GM12878 (cell line): Measurements from ENCODE around the gene KIF2C. TPM values are rescaled to one million over a fixed set of nuclear protein-coding genes. Genes with fewer than 3 reads are reported as not detected.

Source experiments
- ATAC-seq: fragments of 200-7000 bp; cut with Tn5 transposase; 3 replicates; pipeline ENCODE4 v1.9.1; 2020; ENCODE audit warnings: mild to moderate bottlenecking, moderate library complexity
- BruUV-seq: library from RNA; stranded (reverse); fragments of 400-500 nt; replicated peaks from 2 replicates; lab custom pipeline; 2021; lab: Mats Ljungman, UMichigan
- CTCF ChIA-PET: fragments of 300-600 bp; sonication (Branson Sonifier 250); formaldehyde crosslinking; extraction: SDS; loops from one replicate; lab custom pipeline; 2021; ENCODE audit warnings: inconsistent platforms; lab: Yijun Ruan, JAX
- POLR2A ChIA-PET: fragments of 350-600 bp; formaldehyde crosslinking; extraction: SDS; loops from one replicate; lab custom pipeline; 2021; ENCODE audit warnings: inconsistent platforms; lab: Charles Lee
- RAD21 ChIA-PET: fragments of 300-600 bp; sonication (Branson Sonifier 250); formaldehyde crosslinking; loops from one replicate; lab custom pipeline; 2023; ENCODE audit warnings: antibody characterized with exemption; ENCODE audit not compliant: unreplicated experiment; lab: Charles Lee
- SMC1A ChIA-PET: fragments of 300-600 bp; sonication (Branson Sonifier 250); formaldehyde crosslinking; loops from one replicate; lab custom pipeline; 2023; ENCODE audit not compliant: unreplicated experiment, uncharacterized antibody; lab: Charles Lee
- DNase-seq: peaks from one replicate; pipeline ENCODE4 v3.0.0-alpha.2; 2011; ENCODE audit warnings: low read depth, low spot score
- FAIRE-seq: peaks from 3 replicates; lab custom pipeline; 2011; peaks lifted over from hg19 to GRCh38; lab: Jason Lieb, UNC
- H2AFZ ChIP-seq: 2 replicates; pipeline ENCODE4 v1.6.0; 2011; ENCODE audit warnings: low read depth, low read length, control low read depth; ENCODE audit not compliant: control insufficient read depth
- H3K27ac ChIP-seq: 2 replicates; pipeline ENCODE4 v1.5.1; 2011; ENCODE audit warnings: control low read depth; ENCODE audit not compliant: control insufficient read depth, insufficient read depth
- H3K27me3 ChIP-seq, 2 experiments: replicated peaks in 1 of 2; 2 replicates each; pipeline versions ENCODE4 v1.6.0 to v1.6.1; 2011; ENCODE audit warnings: low read length in 1 of 2; ENCODE audit not compliant: control insufficient read depth in 2 of 2, insufficient read depth in 2 of 2
- H3K36me3 ChIP-seq, 2 experiments: 2 replicates each; pipeline ENCODE4 v1.5.1; 2011; ENCODE audit warnings: low read length in 1 of 2; ENCODE audit not compliant: control insufficient read depth in 2 of 2, insufficient read depth in 2 of 2
- H3K4me1 ChIP-seq: 2 replicates; pipeline ENCODE4 v1.6.1; 2011; ENCODE audit warnings: mild to moderate bottlenecking, low read length, moderate library complexity, mixed read lengths; ENCODE audit not compliant: control insufficient read depth, insufficient read depth
- H3K4me2 ChIP-seq: 2 replicates; pipeline ENCODE4 v1.6.0; 2011; ENCODE audit warnings: control low read depth; ENCODE audit not compliant: control insufficient read depth, insufficient read depth
- H3K4me3 ChIP-seq: fragments of 200-600 bp; sonication (generic); 2 replicates; pipeline ENCODE4 v1.5.1; 2016
- H3K79me2 ChIP-seq: 2 replicates; pipeline ENCODE4 v1.6.0; 2011; ENCODE audit warnings: low read length; ENCODE audit not compliant: control insufficient read depth, insufficient read depth
- H3K9ac ChIP-seq: 2 replicates; pipeline ENCODE4 v1.8.0; 2011; ENCODE audit warnings: low read length, control low read depth, mixed read lengths; ENCODE audit not compliant: control insufficient read depth, insufficient read depth
- H3K9me3 ChIP-seq: replicated peaks from 3 replicates; pipeline ENCODE4 v1.5.1; 2011; ENCODE audit warnings: mild to moderate bottlenecking, low read length; ENCODE audit not compliant: control insufficient read depth, insufficient read depth
- H4K20me1 ChIP-seq: 2 replicates; pipeline ENCODE4 v1.6.0; 2011; ENCODE audit not compliant: control insufficient read depth, insufficient read depth
- BCLAF1 ChIP-seq: fragments of 450-650 bp; IDR thresholded peaks from 2 replicates; pipeline ENCODE4 v1.6.1; 2017; ENCODE audit warnings: antibody characterized with exemption, mild to moderate bottlenecking, moderate library complexity
- CTCF ChIP-seq, 3 experiments: IDR thresholded peaks in 2 of 3; conservative IDR thresholded peaks in 1 of 3; 2 replicates each; pipeline ENCODE4 v1.5.1; 2011; ENCODE audit warnings: low read depth in 3 of 3, low read length in 3 of 3, mild to moderate bottlenecking in 3 of 3, control low read depth in 2 of 3, moderate library complexity in 2 of 3, inconsistent platforms in 1 of 3, mixed read lengths in 1 of 3; ENCODE audit not compliant: control insufficient read depth in 2 of 3, insufficient read depth in 1 of 3; ENCODE audit errors: extremely low read depth in 1 of 3
- GATAD2B ChIP-seq: fragments of 450-650 bp; conservative IDR thresholded peaks from 2 replicates; pipeline ENCODE4 v1.6.1; 2017; ENCODE audit warnings: low read depth, mild to moderate bottlenecking, moderate library complexity
- KAT2A ChIP-seq: conservative IDR thresholded peaks from 2 replicates; pipeline ENCODE4 v1.6.1; 2011; ENCODE audit warnings: low read depth, low read length; ENCODE audit not compliant: control insufficient read depth
- POLR2A ChIP-seq: IDR thresholded peaks from 2 replicates; pipeline ENCODE4 v1.6.1; 2011; ENCODE audit warnings: low read depth, mild to moderate bottlenecking, low read length
- RCOR1 ChIP-seq: conservative IDR thresholded peaks from 2 replicates; pipeline ENCODE4 v1.6.1; 2012; ENCODE audit warnings: low read depth, low read length, improper control_type of control experiment
- SMC3 ChIP-seq: IDR thresholded peaks from 2 replicates; pipeline ENCODE4 v1.6.1; 2011; ENCODE audit warnings: low read length, improper control_type of control experiment, borderline replicate concordance
- TAF1 ChIP-seq: IDR thresholded peaks from 2 replicates; pipeline ENCODE4 v1.6.1; 2011; ENCODE audit warnings: mild to moderate bottlenecking, low read depth, low read length, borderline replicate concordance
- ZBTB4 ChIP-seq: fragments of 450-650 bp; formaldehyde crosslinking; IDR thresholded peaks from 2 replicates; pipeline ENCODE4 v1.4.0; 2022; ENCODE audit warnings: mild to moderate bottlenecking, moderate library complexity
- ZNF274 ChIP-seq: IDR thresholded peaks from one replicate; pipeline ENCODE4 v1.8.0; 2011; ENCODE audit not compliant: insufficient read length, insufficient read depth
- WGBS: methylation state at CpG from one replicate; pipeline ENCODE4 v1.1.6; 2016; ENCODE audit warnings: low lambda C conversion rate; ENCODE audit not compliant: insufficient replicate concordance, insufficient coverage; ENCODE audit errors: missing lambda C conversion rate; 5-methylcytosine and 5-hydroxymethylcytosine counted together
- in situ Hi-C: fragments of 300-500 bp; cut with MboI; formaldehyde crosslinking; loops from 9 replicates; pipeline ENCODE4 v1.14.3; 2018; ENCODE audit warnings: mixed read lengths
- intact Hi-C: fragments of 100-400 bp; cut with micrococcal nuclease; formaldehyde crosslinking; loops from one replicate; pipeline ENCODE4 v1.14.2; 2022; ENCODE audit not compliant: unreplicated experiment
- polyA plus RNA-seq, 11 experiments: library from polyadenylated mRNA; depleted of rRNA in 4 of 11; unstranded in 6 of 11; stranded (reverse) in 5 of 11; fragments of >200 nt; fragmentation: Nextera tagmentation in 4 of 11; fragmentation: Illumina TruSeq in 1 of 11; extraction: Ambion mirVana in 4 of 11; extraction: Trizol in 1 of 11; gene quantifications; 1 replicate in 1 of 11; 2 replicates in 10 of 11; pipeline versions ENCODE4 v1.2.1 to v1.2.3, GENCODE V29; 2011 to 2016; ENCODE audit warnings: inconsistent platforms in 2 of 11, missing spikeins in 2 of 11, low read depth in 1 of 11
- total RNA-seq, 4 experiments: library from RNA; depleted of rRNA in 3 of 4; stranded (reverse); fragments of >200 nt in 3 of 4; fragmentation: Illumina TruSeq in 1 of 4; extraction: Trizol in 1 of 4; gene quantifications; 2 replicates each; pipeline versions ENCODE4 v1.2.1 to v1.2.3, GENCODE V29; 2013 to 2021

The KIF2C gene
- total and polyA plus RNA-seq, 10 of the 15 experiments (the other 5 are each of a cell fraction or from before 2014, with no cell fraction given) = 42.3 to 104 (median 83.8) TPM

GRCh38 chr1:44724296-44724954 lies 15.2 kb upstream of the KIF2C start (continued):
- TF ChIP-seq BCLAF1 = no peak
- no peak for TF ChIP-seq RCOR1
- TF ChIP-seq, all 136 proteins: peak for 0

GRCh38 chr1:44724955-44725698 lies 14.5 kb upstream of the KIF2C start:
- Histone ChIP-seq H3K27me3 (no peaks in the 10 kb centered on the region), H2AFZ (no peak overlapping the region), H4K20me1 (no peaks in the 10 kb centered on the region), H3K27ac (no peak overlapping the region), H3K79me2 (no peaks in the 10 kb centered on the region), H3K4me2 (no peak overlapping the region), H3K36me3 (no peaks in the 10 kb centered on the region), H3K4me3 (no peak overlapping the region), H3K9ac (no peak overlapping the region), H3K4me1 (peaks cover 29% of the 10 kb centered on the region), H3K9me3 (no peaks in the 10 kb centered on the region)
- DNase-seq (no peak), ATAC-seq (no peak), FAIRE-seq (no peak)
- in situ Hi-C loops = no loop called here
- intact Hi-C loops = loop anchor here (5.0 kb wide), 2 partner anchors 577 to 767 kb away; partner anchors contain the start of gene TESK2
- WGBS = 88% methylated on average over 27 of the region's 27 CpGs
- SMC1A ChIA-PET = no interaction called here
- CTCF ChIA-PET = interaction anchor here (8.9 kb wide), 1 partner anchor 8 kb away, joined by 175 read pairs; no protein-coding TSS in a partner anchor
- TF ChIP-seq POLR2A = no peak
- no peak for TF ChIP-seq SMC3
- no peak for TF ChIP-seq ZNF274
- no peak for TF ChIP-seq GATAD2B
- TF ChIP-seq ZBTB4 (CRISPR knock-in tag) = no peak
- TF ChIP-seq KAT2A = no peak
- TF ChIP-seq RCOR1 = no peak
- no peak for TF ChIP-seq TAF1
- TF ChIP-seq CTCF (IDR thresholded peaks at IDR 0.05 in 2 of 3, conservative IDR thresholded peaks at IDR 0.05 in 1 of 3; ENCODE audit: control insufficient read depth in 2 of 3, extremely low read depth in 1 of 3, insufficient read depth in 1 of 3, low read depth in 3 of 3, low read length in 3 of 3) = no peak
- POLR2A ChIA-PET = interaction anchor here (0.6 to 1.0 kb wide), 3 partner anchors 11 to 575 kb away, joined by 3 to 6 read pairs (median 3); no protein-coding TSS in a partner anchor
- no TSS peak for BruUV-seq
- RAD21 ChIA-PET = no interaction called here
